Measurements from ENCODE around the gene LGR5. TPM values are rescaled to one million over a fixed set of nuclear protein-coding genes. Genes with fewer than 3 reads are reported as not detected.

The LGR5 gene
- total and polyA plus RNA-seq, 10 donors = 0.02 to 0.19 (median 0.02) TPM; not detected in 7

DNA sequence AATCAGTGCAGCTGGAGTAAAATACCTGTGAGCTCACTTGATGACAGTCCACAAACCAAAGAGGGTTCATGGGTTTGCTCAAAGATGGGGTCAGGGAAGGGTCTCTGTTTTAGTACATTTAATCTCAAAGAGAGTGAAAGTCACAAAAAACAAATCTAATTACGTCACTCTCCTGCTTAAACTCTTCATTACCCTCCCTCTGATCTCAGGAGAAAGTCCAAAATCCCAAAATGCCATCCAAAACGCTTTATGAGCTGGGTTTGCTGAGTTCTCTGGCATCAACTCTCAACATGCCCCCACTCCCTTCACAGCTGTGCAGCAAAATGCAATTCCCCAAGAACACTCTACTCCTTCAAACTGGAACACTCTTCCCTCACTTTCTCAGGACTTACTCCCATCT is 40.4 kb upstream of the LGR5 start:
- Histone ChIP-seq H3K36me3 (no peaks in the 10 kb centered on the region), H3K4me1 (no peaks in the 10 kb centered on the region), H3K27me3 (replicated peaks in 1 of 7) (peaks cover 0 to 8% (median 3%) of the 10 kb centered on the region in 7 donors), H3K27ac (no peak overlapping the region), H3K4me3 (no peak overlapping the region), H3K9me3 (peaks cover 0 to 15% (median 0%) of the 10 kb centered on the region in 8 donors)
- WGBS, 5 donors = 59 to 66% (median 62%) methylated on average over 2 of the region's 2 CpGs
- DNase-seq = no peak
- intact Hi-C loops (cut with DNase I; ENCODE audit: low total_unique reads) = no loop called here
- TF ChIP-seq, protein P1, sequence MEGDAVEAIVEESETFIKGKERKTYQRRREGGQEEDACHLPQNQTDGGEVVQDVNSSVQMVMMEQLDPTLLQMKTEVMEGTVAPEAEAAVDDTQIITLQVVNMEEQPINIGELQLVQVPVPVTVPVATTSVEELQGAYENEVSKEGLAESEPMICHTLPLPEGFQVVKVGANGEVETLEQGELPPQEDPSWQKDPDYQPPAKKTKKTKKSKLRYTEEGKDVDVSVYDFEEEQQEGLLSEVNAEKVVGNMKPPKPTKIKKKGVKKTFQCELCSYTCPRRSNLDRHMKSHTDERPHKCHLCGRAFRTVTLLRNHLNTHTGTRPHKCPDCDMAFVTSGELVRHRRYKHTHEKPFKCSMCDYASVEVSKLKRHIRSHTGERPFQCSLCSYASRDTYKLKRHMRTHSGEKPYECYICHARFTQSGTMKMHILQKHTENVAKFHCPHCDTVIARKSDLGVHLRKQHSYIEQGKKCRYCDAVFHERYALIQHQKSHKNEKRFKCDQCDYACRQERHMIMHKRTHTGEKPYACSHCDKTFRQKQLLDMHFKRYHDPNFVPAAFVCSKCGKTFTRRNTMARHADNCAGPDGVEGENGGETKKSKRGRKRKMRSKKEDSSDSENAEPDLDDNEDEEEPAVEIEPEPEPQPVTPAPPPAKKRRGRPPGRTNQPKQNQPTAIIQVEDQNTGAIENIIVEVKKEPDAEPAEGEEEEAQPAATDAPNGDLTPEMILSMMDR (IDR thresholded peaks at IDR 0.05 in 8 of 11, conservative IDR thresholded peaks at IDR 0.05 in 3 of 11) = no peak
- TF ChIP-seq POLR2A (IDR thresholded peaks at IDR 0.05) (no peak), POLR2AphosphoS5 (IDR thresholded peaks at IDR 0.05) (no peak)

DNA sequence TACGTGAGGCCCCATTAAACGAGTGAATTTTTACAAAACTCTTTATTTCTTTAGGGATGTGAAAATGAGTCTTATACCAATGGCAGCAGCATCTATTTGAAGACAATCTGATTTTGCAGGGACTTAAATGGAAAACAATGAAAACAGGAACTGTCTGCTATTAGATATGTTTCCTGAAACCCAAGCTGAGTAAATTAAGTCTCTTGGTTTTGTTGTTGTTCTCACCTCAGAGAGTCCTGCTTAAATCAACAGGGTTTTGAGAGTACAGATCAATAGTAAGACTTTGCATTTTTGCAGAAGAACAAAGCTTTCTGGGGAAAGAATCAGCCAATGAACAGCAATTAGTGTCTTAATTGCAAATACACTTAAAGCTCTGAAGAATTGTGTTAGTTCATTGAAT is 39.1 kb upstream of the LGR5 start:
- DNase-seq = no peak
- Histone ChIP-seq H3K9me3 (peaks cover 0 to 24% (median 0%) of the 10 kb centered on the region in 8 donors), H3K27me3 (replicated peaks in 1 of 7) (peaks cover 0 to 8% (median 3%) of the 10 kb centered on the region in 7 donors), H3K4me1 (no peaks in the 10 kb centered on the region), H3K27ac (no peak overlapping the region), H3K4me3 (no peak overlapping the region), H3K36me3 (no peaks in the 10 kb centered on the region)
- WGBS, 5 donors = 46 to 55% (median 48%) methylated on average over 2 of the region's 2 CpGs
- no peak for TF ChIP-seq POLR2A (IDR thresholded peaks at IDR 0.05)
- no peak for TF ChIP-seq POLR2AphosphoS5 (IDR thresholded peaks at IDR 0.05)
- TF ChIP-seq, protein P1 (IDR thresholded peaks at IDR 0.05 in 8 of 11, conservative IDR thresholded peaks at IDR 0.05 in 3 of 11) = no peak
- intact Hi-C loops (cut with DNase I; ENCODE audit: low total_unique reads) = no loop called here

DNA sequence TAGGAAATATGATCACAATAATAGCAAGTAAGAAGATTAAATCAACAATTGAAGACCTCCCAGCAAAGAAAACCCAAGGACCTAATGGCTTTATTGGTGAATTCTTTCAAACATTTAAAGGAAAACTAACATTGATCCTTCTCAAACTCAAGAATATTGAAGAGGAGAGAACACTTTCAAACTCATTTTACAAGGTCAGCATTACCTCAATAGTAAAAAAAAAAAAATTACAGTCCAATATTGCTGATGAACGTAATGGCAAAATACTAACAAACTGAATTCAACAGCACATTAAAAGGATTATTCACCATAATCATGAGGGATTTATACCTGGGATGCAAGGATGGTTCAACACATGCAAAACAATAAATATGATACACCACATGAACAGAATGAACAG is 33.7 kb upstream of the LGR5 start:
- no peak overlapping the region for H3K4me3 ChIP-seq
- intact Hi-C loops (cut with DNase I; ENCODE audit: low total_unique reads) = no loop called here
- WGBS, 5 donors = 76 to 98% (median 91%) methylated on average over 1 of the region's 1 CpG
- H3K9me3 ChIP-seq = peaks cover 0 to 45% (median 16%) of the 10 kb centered on the region in 8 donors
- H3K36me3 ChIP-seq = no peaks in the 10 kb centered on the region
- peaks cover 0 to 8% (median 3%) of the 10 kb centered on the region in 7 donors for H3K27me3 ChIP-seq (replicated peaks in 1 of 7)
- H3K4me1 ChIP-seq = no peaks in the 10 kb centered on the region
- DNase-seq = no peak
- no peak overlapping the region for H3K27ac ChIP-seq
- TF ChIP-seq, protein P1 (IDR thresholded peaks at IDR 0.05 in 8 of 11, conservative IDR thresholded peaks at IDR 0.05 in 3 of 11) = no peak
- no peak for TF ChIP-seq POLR2AphosphoS5 (IDR thresholded peaks at IDR 0.05)
- TF ChIP-seq POLR2A (IDR thresholded peaks at IDR 0.05) = no peak

DNA sequence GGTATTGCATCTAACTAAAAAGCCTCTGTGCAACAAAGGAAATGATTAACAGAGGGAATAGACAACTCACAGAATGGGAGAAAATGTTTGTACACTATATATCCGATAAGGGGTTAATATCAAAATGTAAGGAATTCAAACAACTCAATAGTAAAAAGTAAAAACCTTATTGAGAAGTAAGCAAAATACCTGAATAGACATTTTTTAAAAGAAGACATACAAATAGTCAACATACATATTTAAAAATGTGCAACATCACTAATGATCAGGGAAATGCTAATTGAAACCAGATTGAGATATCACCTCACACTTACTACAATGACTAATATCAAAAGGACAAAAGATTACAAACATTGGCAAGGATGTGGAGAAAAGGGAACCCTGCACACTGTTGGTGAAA is 31.9 kb upstream of the LGR5 start:
- H3K36me3 ChIP-seq = no peaks in the 10 kb centered on the region
- TF ChIP-seq POLR2A (IDR thresholded peaks at IDR 0.05) (no peak), POLR2AphosphoS5 (IDR thresholded peaks at IDR 0.05) (no peak)
- TF ChIP-seq, protein P1 (IDR thresholded peaks at IDR 0.05 in 8 of 11, conservative IDR thresholded peaks at IDR 0.05 in 3 of 11) = no peak
- H3K27me3 ChIP-seq (replicated peaks in 1 of 7) = peaks cover 0 to 7% (median 3%) of the 10 kb centered on the region in 7 donors
- H3K27ac ChIP-seq = no peak overlapping the region
- intact Hi-C loops (cut with DNase I; ENCODE audit: low total_unique reads) = no loop called here
- DNase-seq = no peak
- no peak overlapping the region for H3K4me3 ChIP-seq
- H3K9me3 ChIP-seq = peaks cover 0 to 61% (median 26%) of the 10 kb centered on the region in 8 donors
- H3K4me1 ChIP-seq = no peaks in the 10 kb centered on the region
- 89 to 100% (median 94%) methylated on average over 1 of the region's 1 CpG for WGBS, 5 donors

Data from spleen (tissue), 11 donors.